ENCODE data around the gene NRDE2. TPM values are rescaled to one million over a fixed set of nuclear protein-coding genes. Genes with fewer than 3 reads are reported as not detected.

Gene NRDE2
- total and polyA plus RNA-seq, 4 donors, result 5.6 to 20.0 (median 13.7) TPM

DNA sequence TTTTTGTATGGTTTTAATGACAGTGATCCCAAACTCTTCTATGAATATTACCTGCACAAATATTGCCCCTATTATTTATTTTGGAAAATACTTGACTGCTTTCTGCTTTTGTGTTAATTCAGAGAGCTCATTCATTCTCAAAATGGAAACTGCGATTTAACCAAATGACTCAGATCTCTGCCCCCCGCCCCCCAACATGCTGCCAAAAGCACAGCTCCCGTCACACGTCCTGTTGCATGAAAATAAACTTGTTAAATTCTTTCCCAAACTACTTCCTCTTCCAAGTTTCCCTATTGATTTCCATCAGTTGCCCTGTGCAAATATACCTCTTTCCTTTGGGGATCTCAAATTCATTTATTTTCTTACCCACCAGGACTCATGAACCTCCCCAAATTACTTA is 18.0 kb upstream of the NRDE2 start:
- Histone ChIP-seq H3K9ac (ENCODE audit: low read depth in 1 of 2, low read length in 2 of 2) (no peak overlapping the region), H3K4me1 (ENCODE audit: control insufficient read depth in 4 of 4, insufficient read depth in 4 of 4, low read length in 3 of 4) (peaks cover 0 to 2% (median under 1%) of the 10 kb centered on the region in 4 donors), H3K27ac (ENCODE audit: low read depth in 1 of 2, low read length in 2 of 2) (no peak overlapping the region), H3K9me3 (ENCODE audit: control insufficient read depth in 4 of 4, low read length in 3 of 4) (no peaks in the 10 kb centered on the region), H3K27me3 (ENCODE audit: control insufficient read depth in 4 of 4, insufficient read depth in 4 of 4, low read length in 3 of 4) (no peaks in the 10 kb centered on the region), H3K4me3 (ENCODE audit: low read depth in 1 of 3, low read length in 3 of 3) (no peak overlapping the region), H3K36me3 (ENCODE audit: control insufficient read depth in 4 of 4, insufficient read depth in 3 of 4, low read depth in 1 of 4, low read length in 3 of 4) (no peaks in the 10 kb centered on the region)
- no peak for DNase-seq (ENCODE audit: low spot score)
- 49% methylated on average over 4 of the region's 4 CpGs for WGBS
- TF ChIP-seq EGR1 (IDR thresholded peaks at IDR 0.05; ENCODE audit: low read depth in 2 of 2) (no peak), ATF3 (IDR thresholded peaks at IDR 0.05) (no peak), YY1 (IDR thresholded peaks at IDR 0.05) (no peak), FOXA2 (IDR thresholded peaks at IDR 0.05) (no peak), TAF1 (conservative IDR thresholded peaks at IDR 0.05) (no peak), RXRA (IDR thresholded peaks at IDR 0.05) (no peak), REST (IDR thresholded peaks at IDR 0.05) (no peak), CTCF (IDR thresholded peaks at IDR 0.05; ENCODE audit: low read depth, low read length, missing input control) (no peak), RAD21 (IDR thresholded peaks at IDR 0.05) (no peak), JUND (IDR thresholded peaks at IDR 0.05) (no peak), SP1 (IDR thresholded peaks at IDR 0.05) (no peak), NR2F2 (IDR thresholded peaks at IDR 0.05) (no peak), FOXA1 (IDR thresholded peaks at IDR 0.05) (no peak), GABPA (IDR thresholded peaks at IDR 0.05 in 1 of 2, conservative IDR thresholded peaks at IDR 0.05 in 1 of 2) (no peak), HNF4G (IDR thresholded peaks at IDR 0.05) (no peak), HNF4A (conservative IDR thresholded peaks at IDR 0.05) (no peak)
- TF ChIP-seq, protein P1, sequence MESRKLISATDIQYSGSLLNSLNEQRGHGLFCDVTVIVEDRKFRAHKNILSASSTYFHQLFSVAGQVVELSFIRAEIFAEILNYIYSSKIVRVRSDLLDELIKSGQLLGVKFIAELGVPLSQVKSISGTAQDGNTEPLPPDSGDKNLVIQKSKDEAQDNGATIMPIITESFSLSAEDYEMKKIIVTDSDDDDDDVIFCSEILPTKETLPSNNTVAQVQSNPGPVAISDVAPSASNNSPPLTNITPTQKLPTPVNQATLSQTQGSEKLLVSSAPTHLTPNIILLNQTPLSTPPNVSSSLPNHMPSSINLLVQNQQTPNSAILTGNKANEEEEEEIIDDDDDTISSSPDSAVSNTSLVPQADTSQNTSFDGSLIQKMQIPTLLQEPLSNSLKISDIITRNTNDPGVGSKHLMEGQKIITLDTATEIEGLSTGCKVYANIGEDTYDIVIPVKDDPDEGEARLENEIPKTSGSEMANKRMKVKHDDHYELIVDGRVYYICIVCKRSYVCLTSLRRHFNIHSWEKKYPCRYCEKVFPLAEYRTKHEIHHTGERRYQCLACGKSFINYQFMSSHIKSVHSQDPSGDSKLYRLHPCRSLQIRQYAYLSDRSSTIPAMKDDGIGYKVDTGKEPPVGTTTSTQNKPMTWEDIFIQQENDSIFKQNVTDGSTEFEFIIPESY (IDR thresholded peaks at IDR 0.05), result no peak
- TF ChIP-seq, protein P2, sequence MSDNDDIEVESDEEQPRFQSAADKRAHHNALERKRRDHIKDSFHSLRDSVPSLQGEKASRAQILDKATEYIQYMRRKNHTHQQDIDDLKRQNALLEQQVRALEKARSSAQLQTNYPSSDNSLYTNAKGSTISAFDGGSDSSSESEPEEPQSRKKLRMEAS (IDR thresholded peaks at IDR 0.05), result no peak
